HL-60/S4 treated with phorbol 12-myristate 13-acetate at 8.2 ng/mL for 4 days and 3 days (cell line): Measurements from ENCODE around the gene SERPINA12.

Source experiments
- in situ Hi-C: fragments of 300-500 bp; cut with MboI; formaldehyde crosslinking; loops from 2 replicates; pipeline ENCODE4 v1.15.0; 2022; ENCODE audit warnings: low sequenced_read_pairs

The SERPINA12 gene, protein sequence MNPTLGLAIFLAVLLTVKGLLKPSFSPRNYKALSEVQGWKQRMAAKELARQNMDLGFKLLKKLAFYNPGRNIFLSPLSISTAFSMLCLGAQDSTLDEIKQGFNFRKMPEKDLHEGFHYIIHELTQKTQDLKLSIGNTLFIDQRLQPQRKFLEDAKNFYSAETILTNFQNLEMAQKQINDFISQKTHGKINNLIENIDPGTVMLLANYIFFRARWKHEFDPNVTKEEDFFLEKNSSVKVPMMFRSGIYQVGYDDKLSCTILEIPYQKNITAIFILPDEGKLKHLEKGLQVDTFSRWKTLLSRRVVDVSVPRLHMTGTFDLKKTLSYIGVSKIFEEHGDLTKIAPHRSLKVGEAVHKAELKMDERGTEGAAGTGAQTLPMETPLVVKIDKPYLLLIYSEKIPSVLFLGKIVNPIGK

DNA sequence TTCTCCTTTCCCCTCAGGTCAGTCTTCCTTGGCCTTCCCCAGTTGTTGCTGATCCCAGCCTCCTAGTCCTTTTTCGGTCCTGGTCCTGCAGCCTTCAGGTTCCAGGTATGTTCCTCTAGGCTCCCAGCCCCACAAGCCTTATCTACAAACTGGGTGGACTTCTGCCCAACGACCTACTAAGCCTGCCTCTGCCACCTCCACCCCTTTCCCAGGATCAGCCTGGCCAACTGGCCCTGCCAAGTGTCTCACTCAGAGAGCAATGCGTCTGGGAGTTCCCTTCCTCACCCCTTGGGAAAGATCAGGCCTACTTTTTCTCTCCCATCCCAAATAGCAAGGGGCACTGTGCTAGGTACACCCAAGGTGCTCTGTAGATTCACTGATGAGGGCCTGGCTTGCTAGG is at the start of gene SERPINA12:
SERPINA12 (minus strand) TSS at position 114 of the 400 bp plus-strand sequence. CDS start 11,072 bp downstream, outside the sequence.
- in situ Hi-C loops, result no loop called here

DNA sequence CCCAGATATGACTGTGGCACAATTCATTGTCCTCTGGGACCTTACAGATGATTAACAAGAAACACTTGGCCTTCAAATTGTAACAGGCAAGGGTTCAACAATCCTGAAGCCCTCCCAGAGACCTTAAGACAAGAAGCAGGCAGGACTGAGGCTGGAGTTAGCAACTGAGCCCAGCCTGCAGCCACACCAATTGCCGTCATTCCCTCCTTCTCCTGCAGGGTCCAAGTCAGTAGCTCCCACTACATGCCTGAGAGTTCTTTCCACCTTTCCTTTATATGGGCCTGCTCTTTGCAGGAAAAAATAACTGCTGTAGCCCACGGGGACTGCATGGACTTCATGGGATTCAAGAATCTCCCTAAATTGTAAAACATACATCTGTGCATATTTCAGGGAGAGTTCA is 49.6 kb upstream of the SERPINA12 start:
- in situ Hi-C loops, result no loop called here

DNA sequence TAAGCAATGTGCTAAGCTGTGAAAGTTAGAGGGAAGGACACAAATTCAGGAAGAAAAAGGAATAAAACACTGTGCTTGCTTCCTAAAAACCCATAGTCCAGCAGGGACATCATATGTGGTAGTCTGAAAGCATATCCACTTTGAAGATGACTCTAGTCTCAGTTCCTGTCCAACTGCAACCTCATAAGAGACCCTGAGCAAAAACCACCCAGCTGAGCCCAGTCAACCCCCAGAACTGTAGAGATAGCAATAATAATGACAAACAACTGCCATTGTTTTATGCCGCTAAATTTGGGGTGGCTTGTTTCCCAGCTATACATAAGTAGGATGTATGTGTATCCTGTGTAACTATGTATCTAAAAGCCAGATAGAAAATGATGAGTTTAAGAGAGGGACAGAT is 48.1 kb upstream of the SERPINA12 start:
- in situ Hi-C loops, result no loop called here

DNA sequence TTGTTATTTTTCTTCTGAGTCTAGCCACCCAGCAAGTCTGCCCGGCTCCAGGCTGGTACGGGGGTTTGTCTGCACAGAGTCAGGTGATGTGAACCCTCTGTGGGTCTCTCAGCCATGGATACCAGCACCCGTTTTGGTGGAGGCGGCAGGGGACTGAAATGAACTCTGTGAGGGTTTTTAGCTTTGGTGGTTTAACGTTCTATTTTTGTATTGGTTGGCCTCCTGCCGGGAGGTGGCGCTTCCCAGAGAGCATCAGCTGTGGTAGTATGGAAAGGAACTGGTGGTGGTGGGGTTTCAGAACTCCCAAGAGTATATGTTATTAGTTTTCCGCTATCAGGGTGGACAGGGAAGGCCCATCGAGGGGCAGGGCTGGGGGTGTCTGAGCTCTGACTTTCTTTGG is 46.7 kb upstream of the SERPINA12 start:
- in situ Hi-C loops, result no loop called here

DNA sequence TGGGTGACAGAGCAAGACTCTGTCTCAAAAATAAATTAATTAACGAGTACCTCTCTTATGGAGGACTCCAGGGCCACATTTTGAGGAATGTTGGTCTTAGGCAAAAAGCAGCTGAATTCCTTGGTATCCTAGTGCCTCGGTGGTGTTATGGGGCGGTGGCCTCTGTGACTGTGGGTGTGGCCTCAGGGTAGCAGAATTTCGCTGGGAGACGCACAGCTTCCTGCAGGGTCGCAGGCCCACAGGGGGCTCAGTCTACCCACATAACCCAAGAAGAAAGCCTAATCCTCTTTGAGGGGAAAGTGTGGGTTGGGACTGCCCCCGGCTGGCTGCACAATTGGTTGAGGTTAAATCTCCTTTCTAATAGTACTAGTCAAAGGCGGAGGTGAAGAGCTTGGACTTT is 40.8 kb upstream of the SERPINA12 start:
- in situ Hi-C loops, result no loop called here

DNA sequence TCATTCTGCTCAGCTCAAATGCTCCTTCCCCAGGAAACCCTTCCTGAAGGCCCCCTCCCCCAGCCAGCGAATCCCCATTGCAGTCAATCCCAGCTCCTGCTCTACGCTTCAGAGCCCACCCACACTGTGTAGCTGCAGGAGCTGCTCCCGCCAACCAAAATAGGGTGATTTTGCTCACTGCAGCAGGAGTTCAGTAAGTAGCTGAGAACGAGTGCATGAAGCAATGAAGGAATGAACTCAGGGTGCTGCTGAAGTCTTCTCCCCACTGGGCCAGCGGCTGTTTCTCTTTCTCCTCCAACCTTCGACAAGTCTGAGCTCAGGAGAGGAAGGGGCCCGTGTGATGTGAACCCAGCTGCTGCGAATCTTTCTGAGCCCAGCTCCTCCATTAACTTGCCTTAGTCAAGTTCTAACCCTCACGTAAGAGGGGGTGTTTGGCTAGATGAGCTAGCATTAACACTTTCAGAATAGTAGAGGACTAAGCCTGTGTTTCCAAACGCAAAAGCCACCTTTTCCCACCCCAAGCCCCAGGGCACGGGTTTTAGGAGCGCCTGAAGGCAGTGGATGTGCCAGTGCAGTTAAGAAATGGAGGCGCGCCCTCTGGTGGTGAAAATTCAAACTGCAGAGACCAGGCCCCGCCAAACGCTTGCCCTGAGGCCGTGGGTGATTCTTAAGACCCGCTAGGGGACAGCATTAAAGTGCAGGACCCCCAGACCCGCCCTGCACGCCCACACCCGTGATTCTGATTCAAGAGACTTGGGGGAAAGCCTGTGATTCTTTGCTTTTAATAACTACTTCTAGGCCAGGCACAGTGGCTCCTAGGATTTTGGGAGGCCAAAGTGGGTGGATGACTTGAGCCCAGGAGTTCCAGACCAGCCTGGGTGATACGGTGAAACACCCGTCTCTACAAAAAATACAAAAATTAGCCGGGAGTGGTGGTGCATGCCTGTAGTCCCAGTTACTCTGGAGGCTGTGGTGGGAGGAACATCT is 40.0 kb upstream of the SERPINA12 start:
- in situ Hi-C loops, result no loop called here

DNA sequence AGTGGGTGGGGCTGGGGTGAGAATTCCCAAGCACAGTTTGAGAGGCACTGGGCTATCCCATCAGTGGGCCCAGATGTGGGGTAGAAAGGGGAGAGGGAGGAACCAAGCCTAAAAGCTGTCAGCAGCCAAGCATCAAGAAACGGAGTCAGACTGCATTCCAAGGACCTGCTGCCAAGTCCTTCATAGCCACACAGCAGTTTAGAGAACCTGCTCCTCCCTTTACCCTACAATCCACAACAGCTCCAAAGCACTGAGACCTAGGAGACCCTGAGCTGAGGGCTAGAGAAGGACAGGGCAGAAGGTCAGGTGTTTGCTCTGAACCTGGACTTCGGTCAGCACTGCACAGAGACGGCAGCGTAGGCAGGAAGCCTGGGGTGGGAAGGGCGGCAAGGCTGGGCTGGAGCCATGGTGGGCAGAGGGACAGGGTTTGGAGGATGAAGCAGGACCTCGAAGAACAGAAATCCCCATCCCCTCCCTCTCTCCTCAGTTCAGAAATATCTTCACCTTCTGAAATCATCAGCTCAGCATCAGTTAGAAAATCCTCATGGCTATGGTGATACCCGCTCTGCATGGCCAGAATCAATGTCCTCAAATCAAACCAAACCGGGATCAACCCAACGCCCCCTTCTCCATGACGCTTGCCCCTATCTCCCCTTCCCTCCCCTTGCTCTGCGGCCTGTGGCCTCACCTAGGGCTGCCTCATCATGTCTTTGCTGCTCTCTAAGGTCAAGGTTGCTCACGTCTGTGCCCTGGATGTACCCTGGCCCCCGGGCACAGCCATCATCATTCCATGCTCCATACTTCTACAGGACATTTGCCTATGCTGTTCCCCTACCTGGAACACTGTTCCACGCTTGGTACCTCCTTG is 39.1 kb upstream of the SERPINA12 start:
- in situ Hi-C loops, result no loop called here

DNA sequence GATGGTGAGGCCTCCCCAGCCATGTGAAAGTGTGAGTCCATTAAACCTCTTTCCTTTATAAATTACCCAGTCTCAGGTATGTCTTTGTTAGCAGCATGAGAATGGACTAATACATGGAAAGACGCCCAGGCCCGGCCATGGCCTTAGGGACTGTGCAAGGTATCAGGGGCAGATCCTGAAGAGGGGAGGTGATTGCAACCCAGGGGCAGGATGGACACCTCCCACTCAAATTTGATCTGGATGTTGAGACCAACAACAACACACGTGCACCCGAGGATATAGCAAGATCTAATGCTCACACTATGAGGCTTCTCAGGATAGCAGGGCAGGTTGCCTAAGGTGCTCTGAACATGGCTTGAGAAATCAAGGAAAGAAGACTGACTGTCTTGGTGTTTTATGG is 38.5 kb upstream of the SERPINA12 start:
- in situ Hi-C loops, result no loop called here

DNA sequence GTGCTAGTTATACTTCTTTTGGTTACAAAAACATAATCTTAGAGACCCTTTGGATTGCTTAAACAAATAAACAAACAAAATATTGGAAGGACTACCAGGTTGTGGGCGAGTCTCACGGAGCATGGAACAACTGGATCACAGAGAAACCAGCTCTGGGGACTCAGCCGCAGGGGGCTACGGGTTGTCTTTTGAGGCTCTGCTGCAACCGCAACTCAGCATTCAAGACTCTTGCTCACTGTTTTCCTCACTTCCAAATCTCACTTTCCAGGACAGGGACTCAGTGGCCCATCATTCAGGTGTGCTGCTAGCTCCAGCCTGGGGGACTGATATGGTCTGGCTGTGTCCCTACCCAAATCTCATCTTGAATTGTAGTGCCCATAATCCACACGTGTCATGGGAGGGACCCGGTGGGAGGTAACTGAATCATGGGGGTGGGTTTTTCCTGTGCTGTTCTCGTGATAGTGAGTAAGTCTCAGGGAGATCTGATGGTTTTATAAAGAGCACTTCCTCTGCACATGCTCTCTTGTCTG is 37.9 kb upstream of the SERPINA12 start:
- in situ Hi-C loops, result no loop called here

DNA sequence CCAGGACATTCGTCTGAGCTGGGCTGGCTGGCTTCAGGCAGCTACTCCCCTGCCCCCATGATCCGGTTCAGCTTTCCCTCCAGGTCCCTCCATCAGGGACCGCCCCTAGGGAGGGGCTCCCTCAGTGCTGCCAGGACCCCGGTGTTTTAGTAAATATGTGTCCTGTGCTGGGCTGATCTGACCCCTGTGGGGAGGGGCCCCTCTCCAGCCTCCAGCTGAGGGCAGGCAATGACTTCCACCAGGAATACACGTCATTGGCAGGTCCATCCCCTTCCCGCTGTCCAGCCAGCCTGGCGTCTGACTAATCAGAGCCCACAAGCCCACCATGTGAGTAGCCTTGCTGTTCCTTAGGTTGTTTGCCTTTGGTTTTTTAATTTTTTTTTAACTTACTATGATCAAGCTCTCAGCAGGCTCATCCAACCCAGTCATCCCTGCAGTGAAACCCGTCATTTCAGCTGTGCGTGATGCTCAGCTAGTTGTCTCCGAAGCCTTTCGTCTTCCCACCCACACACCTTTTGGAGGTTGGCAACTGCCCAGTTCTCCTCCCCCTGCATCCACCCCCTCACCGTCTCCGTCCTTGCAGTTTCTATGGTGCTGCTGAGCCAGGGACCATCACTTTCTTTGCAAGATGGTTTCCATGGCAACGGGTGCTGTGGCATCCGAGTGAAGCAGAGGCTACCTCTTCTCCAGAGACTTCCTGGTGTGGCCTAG is 36.0 kb upstream of the SERPINA12 start:
- in situ Hi-C loops, result no loop called here

DNA sequence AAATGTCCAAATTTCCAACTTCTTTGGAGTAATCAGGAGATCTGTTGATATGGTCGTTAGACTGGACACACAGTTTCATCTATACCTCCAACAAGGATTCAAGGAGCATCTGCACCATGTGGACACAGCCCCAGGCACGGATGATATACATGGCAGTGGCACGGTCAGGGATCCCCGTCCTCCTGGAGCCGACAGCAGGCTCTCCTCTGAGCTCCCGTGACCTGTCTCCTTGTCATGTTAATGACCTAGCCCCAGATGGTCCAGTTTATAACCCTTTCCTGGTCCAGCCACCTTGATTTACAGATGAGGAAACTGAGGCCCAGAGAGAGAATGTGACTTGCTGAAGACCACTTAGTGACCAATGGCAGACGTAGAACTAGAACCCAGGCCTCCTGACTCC is 35.5 kb upstream of the SERPINA12 start:
- in situ Hi-C loops, result no loop called here

DNA sequence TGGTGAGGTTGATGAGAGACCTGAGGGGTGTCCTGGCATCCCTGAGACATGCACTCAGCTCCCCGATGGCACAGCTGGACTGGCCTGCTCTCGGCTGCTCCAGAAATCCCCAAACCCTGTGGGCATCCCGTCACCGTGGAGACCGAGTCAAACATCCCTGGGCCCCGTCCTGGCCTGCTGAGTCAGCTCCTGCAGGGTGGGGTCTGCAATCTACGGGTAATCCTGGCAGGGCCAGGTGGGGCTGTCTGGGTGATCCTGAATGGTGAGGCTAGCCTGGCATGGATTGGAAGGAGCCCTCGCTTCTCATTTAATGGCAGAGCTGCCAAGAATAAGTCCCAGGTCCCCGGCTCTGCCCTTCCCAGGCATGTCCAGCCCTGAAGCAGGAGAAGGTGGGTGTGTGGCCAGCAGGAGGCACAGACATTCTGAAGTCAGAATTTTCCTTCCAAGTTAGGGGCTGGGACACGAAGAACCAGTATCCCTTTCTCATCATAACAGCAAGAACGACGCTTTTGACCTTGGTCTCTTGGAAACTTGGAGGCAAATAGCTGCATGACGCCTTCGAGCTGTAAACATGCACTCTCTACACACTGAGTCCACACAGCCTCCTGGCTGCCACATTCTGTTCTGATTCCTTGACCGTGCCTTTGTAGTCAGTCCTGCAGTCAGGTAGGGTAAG is 34.3 kb upstream of the SERPINA12 start:
- in situ Hi-C loops, result no loop called here

DNA sequence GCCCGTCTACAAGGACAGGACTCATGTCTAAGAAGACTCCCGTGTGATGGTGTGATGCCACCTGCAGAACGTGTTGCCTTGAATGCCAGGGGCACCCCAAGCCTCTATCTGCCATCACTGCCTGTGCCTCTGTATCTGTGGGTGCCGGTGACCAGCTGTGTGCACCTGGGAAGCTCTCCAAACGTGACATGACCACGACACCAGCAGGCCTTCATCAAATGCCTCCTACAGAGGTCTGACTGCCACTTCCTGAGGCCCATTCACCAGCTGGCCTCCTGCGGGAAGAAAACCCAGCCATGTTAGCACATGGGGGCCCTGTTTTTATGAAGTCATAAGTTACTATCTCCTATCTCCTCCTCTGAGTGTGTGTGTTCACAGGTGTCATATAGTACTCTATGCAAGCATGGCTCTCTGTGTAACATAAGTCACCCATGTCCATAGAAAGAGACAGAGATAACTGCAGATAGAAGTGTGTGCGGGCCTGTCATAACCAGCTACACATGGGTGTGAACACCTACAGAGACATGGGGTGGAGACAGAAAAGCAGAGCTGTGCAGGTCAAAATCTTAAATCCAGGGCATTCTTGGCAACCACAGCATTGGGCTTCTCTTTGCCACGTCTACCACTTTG is 33.7 kb upstream of the SERPINA12 start:
- in situ Hi-C loops, result no loop called here

DNA sequence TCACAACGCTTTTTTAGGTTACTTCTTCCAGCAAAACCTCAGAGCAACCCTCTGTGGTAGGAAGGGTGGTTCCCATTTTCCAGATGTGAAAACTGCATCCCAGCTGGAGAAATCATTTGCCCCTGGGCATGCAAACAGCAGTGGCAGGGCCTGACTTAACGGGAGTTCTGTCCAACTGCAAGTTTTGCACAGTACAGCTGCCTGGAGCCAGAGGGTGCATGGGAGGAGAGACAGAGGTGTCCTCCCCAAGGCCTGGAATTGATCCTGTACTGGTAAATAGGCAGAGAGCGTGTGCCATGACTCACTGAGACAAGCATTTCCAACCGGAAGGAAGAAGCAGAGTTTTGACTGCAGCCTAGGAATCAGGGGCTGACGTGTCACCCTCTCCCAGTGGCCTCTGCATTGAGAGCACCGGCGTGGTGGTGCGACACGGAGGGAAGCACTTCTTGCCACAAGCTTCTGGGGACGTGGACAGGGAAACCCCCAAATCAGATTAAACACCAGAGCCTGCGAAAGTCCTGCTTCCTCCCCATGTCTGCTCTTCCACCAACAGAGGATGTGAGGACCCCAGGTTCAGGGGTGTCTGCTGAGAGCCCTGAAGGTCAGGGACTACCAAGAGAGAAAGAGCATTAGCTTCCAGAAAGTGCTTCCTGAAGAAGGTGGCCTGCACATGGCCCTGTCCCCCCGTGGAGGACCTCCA is 33.0 kb upstream of the SERPINA12 start:
- in situ Hi-C loops, result no loop called here

DNA sequence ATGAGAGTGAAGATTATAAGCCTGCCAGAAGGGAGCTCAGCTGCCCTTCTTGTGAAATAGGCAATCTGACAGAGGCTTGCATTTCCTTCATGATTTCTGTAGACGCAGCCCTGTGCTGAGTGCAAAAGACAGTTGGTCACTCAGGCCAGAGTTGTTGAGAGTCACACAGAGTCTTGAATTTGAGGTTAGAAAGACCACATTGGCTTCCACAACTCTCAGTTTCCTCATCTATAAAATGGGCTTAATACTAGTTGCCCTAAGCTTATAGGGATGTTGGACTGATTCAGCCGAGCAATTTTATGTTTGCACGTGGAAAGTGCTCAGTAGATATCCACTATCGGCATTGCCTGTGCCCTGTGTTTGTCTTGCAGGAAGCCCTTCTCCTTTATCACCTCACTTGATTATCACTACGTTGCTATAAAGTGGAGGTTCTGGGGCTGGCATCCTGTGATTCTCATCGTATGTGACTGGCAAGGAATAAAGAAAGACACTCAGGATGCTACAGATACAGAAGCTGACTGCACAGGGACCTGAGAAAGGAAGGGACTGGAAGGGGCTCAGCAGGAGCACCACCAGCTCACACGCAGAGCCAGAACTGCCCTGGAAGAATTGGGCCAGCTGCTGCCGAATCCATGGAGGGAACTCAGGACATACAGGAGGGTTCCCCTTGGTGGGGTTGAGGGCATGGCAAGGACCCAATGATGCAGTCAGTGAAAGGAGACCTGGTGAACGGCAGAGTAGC is 32.1 kb upstream of the SERPINA12 start:
- in situ Hi-C loops, result no loop called here

DNA sequence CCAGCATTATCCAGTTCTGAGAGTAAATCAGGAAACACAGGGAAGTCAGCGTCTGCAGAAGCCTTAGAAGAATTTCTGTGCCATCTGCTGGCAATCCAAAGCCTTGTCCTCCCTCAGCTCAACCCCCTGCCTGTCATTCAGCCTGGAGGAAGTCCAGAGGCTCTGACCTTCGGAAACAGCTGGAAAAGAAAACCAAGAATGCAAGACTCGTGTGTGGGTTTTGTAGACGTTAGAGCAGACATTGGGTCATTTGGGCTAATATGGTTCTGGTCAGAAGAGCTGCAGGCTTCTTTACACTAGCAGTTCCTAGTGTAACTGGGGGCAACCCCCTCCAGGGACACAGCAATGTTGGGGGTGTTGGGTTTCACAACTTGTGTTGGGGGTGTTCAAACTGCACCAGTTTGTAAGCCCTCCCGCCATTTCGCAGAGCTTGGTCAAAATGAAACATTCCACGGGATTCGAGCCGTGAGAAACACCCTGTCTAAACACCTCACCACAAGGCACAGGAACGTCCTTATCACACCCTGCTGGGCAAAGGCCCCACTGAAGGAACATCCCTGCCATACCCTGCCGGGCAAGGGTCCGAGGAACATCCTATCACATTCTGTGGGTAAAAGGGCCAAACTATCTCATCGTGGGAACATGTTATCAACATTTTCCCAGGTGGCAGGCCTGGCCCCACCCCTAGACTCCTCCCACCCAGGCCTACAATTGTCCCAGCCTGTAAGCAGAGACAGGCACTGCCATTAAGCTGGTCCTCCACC is 30.9 kb upstream of the SERPINA12 start:
- in situ Hi-C loops, result no loop called here

DNA sequence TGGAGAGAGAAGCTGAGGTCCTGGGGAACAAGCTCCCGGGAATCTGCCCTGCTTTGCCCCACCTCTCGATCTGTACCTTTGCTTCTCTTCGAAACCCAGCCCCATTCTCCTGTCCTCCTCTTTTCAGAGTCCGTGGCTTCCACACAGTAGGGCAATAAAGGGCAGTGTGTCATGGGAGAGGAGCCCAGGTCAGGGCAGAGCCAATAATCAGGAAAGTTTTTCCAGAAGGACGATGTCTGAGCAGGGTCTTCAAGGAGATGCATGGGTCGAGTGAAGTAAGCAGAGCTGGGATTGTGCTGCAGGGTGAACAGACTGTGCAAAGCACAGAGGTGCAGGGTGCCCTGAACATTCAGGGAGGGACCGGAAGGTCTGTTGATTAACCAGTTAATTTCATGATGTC is 29.9 kb upstream of the SERPINA12 start:
- in situ Hi-C loops, result no loop called here
